Astrocyte of the hippocampus (primary cell): Measurements from ENCODE around the gene EXOSC2.

Experiments used
- DNase-seq: peaks from one replicate; pipeline ENCODE4 v3.0.0; 2011; ENCODE audit warnings: low read depth, low spot score

The EXOSC2 gene

DNA sequence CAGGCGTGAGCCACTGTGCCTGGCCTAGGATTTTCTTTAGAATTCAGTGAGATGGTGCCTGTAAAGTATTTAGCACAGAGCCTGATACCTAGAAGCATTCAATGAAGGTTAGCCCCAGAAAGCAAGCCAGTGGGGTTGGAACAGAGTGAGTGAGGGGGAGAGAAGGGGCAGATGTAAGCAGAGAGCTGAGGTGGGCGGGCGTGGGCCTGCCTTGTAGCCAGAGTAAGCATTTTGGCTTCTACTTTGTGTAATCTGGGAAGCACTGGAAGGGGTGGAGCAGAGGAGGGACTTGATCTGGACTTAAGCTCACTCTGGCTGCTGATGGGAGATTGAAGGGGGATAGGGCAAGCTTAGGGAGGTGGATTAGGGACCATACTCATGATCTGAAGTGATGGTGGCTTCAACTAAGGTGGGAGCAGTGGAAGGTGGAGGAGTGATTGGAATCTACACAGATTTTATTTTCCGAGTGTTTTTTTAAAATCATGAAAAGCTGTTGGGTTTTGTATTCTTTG is 2.6 kb downstream of the EXOSC2 start:
- no peak for DNase-seq

DNA sequence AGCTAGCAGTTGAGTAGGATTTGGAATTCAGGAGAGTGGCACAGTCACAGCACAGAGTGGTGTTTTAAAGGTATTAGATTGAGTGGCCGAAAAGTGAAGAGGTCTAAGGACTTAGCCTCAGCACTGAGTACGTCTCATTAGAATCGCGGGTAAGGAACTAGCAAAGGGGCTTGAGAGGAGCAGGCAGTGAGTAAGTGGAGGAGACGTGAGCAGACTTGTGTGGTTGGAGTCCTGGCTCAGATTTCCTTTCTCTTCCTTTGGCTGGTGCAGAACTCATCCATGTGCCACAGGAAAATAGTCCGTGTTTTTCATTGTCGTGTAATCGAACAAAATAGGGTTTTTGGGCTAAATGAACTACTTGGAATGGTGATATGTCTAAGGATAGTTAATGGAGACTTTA is 3.4 kb downstream of the EXOSC2 start:
- no peak for DNase-seq

DNA sequence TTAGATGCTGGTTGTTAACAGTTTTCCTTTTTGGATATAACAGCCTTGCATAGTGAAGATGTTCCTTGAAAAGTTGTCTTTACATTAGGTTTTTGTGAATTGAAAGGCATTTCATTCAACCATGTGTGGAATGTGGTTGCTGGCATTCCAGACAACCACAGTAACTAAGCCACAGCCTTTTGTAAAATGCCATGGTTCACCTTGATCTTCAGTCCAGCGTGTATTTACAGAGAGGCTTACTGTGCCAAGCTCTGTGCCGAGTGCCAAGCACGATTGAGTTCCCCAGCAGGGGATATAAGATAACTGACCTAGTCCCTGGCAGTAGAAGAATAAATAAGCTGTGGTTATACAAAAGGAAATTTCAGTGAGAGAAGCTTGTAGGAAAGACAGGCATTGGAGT is 4.9 kb downstream of the EXOSC2 start:
- DNase-seq = peak; percentile 92

DNA sequence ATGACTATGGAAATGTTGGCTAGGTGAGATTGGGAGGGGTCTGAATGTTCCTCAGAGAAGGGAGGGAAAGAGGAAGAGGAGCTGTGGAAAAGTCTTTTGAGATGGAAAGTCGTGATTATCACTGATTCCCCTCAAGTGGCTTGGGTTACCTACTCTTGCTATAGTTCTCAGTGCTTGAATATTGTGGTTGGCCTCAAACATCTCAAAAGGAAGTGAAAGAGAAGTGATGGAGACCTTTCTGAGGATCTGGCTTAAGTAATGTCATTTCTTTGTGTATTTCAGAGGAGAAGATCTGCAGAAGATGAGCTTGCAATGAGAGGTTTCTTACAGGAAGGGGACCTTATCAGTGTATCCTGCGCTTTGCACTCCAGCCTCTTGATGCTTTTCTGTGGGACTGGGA is 5.5 kb downstream of the EXOSC2 start:
- no peak for DNase-seq

DNA sequence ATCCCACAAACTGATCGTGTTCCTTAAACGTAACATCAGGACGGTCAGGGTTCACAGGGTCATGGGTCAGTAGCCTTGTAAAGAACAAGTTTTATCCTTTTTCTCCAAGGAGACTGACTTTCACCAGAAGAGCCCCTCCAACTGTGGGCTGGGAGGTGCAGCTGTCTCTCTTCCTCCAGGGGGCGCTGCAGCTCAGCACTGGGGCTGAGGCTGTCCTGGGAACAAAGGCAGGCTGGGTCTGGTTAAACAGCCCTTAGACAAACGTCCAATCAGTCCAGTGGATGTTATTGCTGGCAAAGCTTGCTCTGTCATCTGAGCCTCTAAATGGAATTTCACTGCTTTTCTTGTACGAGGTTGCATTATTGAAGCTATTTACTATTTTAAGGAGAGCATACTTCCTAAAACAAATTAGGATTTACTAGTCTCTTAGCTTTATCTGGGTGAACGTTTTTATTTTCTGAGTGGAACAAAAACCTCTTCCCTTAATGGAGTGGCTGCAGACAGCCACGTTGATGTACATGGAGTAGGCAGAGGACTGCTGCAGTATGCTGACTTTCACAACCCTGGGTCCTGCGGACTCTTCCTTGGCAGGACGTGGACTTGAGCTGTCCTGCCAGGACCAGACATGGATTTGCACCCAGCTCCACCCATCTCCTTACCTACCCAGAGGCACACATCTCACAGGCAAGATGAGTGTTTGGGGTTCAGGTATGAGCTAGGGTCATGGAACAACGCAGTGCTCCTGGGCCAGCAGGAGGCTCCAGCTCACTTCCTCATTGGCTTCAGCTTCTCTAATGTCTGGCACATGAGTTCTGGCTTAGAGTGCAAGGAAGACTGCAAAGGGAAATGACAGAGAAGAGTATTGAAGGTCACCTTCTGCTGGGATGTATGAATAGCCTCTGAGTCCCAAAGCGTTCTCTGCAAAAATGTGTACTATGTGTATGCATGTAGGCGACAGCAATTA is 7.8 kb downstream of the EXOSC2 start:
- DNase-seq = peak; percentile 95

DNA sequence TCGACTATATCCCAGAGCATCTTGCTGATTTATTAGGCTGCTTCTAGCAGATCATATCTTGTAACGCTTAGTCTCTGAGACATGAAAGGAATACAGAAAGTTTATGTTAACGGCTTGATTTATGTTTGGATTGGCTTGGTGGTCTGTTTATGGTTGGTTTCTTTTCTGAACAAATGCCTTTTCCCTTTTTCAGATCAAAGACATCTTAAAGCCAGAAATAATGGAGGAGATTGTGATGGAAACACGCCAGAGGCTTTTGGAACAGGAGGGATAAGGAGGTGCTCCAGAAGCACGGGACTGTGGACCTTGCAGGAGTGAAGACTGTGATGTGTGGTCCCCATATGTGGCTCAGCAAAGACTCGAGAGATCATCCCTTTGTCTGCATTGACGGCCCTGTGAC is 9.9 kb downstream of the EXOSC2 start:
- DNase-seq = no peak

DNA sequence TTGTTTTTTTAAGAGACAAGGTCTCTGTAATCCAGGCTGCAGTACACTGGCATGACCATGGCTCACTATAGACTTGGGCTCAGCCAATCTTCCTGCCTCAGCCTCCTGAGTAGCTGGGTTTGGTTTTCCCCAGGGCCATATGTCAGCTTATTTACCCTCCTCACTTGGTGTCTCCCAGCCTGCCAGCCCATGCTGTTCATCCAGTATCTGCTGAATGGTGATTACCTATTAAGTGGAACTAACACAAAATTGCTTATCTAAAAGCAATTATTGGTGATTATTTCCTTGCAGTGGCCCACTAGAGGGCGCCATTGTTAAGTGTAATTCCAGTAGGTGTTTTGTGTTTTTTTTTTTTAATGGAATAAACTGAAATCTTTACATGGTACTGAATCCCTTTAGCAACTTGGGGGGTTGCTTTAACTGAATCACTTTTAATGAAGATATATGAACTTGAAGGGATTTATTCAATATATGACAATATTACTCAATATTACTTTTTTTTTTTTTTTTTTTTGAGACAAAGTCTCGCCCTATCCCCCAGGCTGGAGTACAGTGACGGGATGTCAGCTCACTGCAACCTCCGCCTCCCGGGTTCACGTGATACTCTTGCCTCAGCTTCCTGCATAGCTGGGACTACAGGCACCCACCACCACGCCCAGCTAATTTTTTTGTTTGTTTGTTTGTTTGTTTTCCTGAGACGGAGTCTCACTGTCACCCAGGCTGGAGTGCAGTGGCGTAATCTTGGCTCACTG is 13.8 kb downstream of the EXOSC2 start:
- DNase-seq = peak; percentile 80

DNA sequence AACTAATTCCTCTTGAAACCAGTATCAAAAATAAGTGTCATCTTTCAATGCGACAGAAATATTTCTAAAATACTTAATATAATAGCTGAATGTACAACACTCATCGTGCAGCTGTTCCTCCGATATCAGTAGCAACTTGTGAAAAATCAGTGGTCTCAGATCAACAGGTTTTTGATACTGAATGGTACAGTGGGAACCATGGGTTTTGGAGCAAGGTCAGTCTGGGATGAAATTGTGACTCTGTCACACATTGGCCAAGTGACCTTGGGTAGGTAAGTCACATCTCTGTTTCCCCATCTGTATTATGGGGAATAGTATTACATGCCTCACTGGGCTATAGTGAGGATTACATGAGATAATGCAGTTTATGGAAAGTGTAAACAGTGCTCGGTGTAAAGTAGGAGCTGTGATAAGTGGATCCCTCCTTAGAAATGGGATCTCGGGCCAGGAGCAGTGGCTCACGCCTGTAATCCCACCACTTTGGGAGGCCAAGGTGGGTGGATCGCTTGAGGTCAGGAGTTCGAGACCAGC is 17.3 kb downstream of the EXOSC2 start:
- DNase-seq = no peak

DNA sequence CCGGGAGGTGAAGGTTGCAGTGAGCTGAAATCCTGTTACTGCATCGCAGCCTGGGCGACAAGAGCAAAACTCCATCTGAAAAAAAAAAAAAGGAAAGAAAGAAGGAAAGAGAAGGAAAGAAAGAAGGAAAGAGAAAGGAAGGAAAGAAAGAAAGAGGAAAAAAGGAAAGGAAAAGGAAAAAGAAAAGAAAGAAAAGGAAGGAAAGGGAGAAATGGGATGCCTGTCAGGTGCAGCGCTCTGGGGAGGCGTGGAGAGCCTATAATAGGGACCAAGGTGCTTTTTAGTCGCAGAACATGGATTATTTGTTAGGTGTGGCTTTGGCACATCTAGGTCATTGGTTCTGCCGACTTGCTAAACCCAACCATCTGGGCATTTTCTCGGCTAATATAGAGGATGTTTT is 17.9 kb downstream of the EXOSC2 start:
- no peak for DNase-seq

DNA sequence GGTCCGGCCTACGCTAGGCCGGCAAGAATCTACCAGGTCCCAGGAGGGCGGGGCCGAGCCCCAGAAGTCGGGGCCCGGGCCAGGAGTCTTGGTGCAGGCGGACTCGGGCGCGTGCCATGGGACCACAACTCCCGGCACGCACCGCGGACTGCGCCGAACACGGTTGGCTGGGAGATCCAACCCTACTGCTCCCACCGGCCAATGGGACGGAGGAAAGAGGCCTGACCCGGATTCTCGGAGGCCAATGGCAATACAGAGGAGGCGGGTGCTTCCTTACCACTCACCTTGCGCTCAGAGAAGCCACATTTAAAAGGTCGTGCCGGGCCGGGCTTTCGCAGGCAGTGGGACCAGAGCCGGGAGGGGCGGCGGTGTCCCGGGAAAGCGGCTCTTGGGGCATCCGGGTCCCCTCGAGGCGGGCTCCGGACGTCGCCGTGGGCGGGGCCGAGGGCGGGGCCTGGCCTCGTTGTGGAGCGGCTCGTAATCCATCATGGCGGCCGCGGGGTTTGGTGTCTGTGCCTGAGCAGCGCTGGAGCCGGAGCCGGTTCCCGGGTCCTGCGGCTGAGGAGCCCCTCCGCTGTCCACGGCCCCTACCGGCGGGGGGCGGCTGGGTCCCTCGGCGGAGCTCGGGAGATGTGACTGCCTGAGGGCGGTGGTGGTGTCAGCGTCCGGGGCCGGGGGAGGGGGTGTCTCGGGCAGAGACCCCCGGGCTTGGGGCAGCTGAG is 19.1 kb downstream of the EXOSC2 start:
- DNase-seq = peak; percentile 99

DNA sequence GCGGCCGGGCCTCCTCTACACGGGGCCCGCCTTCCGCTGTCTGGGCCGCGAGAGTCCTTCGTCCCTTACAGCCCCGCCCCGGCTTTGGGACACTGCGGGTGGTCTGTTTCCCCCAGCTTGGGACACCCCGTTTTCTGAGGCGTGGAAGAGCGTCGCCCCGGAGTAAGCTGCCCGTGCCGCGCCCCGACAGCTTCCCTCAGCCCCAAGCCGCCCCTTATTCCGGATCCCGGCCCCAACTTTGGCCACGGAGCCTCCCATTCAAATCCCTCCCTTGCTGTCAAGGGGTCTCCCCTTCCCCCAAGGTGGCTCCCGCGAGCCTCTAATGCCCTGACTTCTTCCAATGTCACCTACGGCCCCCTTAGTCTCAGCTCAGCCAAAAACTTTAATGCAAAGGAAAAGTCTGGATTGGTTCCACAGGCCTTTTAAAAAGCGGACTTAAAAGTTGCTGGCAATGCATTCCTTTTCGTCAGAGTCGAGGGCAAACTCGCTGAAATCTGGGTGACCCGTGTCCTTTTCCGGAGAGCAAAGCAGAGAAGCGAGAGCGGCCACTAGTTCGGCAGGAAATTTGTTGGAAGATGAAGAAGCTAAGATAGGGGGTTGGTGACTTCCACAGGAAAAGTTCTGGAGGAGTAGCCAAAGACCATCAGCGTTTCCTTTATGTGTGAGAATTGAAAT is 19.8 kb downstream of the EXOSC2 start:
- DNase-seq = no peak

DNA sequence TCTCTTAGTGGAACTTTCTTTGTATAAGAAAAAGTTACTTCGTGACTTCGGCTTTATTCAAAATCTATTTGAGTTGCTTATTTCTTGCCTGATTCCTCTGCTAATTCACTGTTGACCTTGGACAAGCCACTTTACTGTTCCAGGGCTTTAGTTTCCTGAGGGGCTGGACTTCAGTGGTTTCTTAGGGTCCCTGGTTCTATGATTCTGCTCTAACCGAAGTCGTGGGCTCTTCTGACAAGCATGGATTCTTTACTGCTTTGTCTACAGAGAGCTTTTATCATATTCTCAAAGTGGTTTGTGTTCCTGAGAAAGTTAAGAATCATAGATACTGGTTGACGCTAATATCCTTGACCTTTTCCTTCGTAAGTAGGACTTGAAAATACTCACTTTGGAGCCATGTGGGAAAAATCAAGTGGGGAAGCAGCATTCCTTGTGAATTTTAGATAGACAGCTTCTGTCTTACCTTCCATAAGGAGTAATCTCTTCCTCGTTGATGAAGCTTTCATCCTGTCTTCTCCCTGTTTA is 21.1 kb downstream of the EXOSC2 start:
- DNase-seq = no peak

DNA sequence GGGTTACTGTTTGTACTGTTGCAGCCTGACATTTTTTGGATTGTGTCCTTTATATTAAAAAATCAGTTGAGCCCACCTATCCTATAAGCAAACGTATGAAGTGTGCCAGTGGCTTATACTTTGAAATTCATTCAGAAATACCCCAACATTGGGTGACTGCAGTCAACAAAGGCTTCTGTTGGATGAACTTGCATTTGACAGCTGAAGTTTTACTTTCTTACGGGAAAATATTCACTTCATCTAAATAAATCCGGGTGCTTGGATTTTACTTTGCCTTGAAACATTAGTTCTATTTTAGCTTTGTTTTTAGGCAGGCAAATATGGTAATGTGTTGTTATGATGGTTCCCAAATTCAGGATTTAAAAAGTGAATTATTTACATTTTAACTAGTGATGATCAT is 21.7 kb downstream of the EXOSC2 start:
- no peak for DNase-seq

DNA sequence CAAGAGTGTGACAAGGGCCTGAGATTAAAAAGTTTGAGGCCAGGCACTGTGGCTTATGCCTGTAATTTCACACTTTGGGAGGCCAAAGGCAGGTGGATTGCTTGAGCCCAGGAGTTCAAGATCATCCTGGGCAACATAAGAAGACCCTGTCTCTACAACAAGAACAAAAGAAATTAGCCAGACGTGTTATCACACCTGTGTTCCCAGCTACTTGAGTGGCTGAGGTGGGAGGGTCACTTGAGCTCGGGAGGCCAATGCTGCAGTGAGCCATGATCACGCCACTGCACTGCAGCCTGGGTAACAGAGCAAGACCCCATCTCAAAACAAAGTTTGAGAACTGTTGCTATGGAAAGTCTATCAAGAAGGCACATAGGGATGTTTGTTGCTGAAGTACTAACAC is 25.0 kb downstream of the EXOSC2 start:
- DNase-seq = no peak

DNA sequence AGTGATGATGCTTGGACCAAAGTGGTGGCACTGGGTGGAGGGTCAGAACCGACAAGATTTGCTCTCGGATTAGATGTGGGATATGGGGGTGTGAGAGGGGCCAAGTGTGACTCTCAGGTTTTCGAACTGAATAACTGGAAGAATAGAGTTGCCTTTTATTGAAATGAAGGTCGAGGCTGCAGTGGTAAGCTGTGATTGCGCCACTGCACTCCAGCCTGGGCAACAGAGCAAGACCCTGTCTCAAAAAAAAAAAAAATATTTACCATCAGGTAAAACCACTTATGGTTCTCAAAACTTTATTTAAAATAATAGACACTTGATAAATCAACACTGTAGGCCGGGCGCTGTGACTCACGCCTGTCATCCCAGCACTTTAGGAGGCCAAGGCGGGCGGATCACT is 27.2 kb downstream of the EXOSC2 start:
- DNase-seq = no peak

DNA sequence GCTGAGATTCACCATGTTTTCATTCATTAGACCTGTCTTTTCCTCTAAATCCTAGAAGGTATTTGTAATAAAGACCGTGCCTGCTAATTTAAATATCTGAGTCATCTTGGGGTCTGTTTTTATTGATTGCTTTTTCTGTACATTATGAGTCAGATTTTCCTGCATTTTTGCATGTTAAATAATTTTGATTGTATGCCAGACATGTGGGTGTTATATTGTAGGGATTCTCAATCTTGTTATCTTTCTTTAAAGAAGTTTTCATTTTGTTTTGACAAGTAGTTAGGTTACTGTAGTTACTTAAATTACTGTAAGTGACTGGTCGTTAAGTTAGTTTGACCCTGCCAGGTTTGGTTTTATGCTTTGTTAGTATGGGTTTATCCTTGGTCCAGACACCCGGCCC is 35.1 kb downstream of the EXOSC2 start:
- peak; percentile 39 for DNase-seq

DNA sequence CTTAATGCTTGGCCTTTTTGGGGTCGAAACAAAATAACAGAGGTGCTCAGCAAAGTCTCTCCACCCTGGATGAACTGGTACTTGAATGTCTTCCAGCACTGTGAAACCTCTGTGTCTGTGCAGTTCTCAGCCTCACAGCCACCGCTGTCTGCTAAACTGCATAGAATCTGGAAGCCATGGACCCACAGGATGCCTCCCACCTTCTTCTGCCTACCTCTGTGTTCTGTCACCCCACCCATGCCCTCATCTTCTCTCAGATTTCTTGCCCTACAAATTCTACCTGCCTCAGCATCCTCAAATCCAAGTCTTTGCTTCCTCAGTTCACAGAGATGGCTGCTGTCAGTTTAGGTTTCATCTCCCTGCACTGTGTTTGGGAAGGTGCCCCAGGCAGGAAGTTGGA is 35.6 kb downstream of the EXOSC2 start:
- DNase-seq = no peak

DNA sequence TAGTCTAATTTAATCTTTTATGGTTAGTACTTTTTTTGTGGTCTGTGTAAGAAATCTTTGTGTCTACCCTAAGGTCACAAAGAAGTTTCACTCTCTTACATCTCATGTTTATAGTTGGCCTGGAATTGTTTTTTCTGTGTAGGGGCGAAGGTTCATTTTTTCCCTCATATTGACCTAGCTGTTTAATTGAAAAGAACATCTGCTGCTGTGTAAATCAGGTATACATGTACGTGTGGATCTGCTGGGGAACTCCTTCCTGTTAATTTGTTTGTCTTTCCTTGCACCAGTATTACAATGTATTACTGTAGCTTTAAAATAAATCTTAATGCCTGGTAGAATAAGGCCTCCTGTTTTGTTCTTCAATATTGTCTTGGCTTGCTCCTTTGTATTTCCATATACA is 37.8 kb downstream of the EXOSC2 start:
- DNase-seq = no peak

DNA sequence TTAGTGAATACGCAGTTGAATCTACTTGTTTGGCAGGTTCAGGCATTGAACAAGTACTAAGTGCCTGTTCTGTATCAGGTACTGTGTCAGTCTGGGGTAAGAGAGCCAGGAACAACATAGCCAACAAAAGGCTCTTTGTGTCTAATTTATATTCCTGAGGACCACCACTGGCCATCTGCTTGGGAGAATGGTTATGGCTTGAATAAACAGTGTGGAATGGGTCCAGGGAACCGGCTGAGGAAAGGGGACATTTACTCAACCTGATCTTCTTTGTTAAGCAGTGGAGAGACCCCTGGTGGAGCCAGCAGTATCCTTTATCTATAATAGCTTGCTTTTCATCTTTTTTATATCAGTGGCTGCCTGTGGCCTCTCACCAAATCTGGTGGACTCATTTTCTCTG is 38.6 kb downstream of the EXOSC2 start:
- peak; percentile 47 for DNase-seq

DNA sequence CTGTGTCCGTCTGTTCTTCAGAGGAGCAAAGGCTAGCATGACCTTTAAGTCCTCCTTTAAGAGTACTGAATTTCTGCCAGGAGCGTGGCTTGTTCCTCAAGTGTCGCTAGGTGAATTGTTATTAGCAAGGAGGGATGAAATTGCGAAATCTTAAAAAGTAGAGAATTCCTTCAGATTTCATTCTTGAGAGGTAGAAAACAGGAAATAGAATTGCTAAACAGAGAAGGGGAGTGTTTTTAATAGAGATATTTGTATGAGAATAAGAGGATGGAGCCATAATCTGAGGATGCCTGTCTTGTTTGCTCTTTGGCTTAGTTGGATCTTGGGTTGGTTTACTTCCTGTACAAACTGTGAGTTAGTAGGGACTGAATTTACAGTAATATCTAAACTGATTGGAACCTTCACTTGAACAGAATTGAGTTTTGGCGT is 39.2 kb downstream of the EXOSC2 start:
- no peak for DNase-seq

DNA sequence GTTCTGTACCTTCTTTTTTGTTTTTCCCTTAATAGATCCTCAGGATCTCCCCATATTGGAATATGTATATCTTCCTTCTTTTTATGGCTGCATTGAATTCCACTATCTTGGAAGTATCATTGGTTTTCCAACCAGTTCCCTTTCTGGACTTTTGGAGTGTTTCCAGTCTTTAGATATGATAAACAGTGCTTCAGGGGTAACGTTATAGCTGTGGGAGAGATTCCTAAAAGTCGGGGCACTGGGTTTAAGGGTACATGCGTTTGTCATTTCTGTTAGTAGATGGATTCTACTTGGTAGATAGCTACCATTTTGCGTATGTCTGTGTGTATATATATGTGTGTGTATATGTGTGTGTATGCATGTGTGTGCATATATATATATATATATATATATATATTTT is 42.0 kb downstream of the EXOSC2 start:
- no peak for DNase-seq
